ENCODE measurements around the gene ZMYM3.

The ZMYM3 gene

DNA sequence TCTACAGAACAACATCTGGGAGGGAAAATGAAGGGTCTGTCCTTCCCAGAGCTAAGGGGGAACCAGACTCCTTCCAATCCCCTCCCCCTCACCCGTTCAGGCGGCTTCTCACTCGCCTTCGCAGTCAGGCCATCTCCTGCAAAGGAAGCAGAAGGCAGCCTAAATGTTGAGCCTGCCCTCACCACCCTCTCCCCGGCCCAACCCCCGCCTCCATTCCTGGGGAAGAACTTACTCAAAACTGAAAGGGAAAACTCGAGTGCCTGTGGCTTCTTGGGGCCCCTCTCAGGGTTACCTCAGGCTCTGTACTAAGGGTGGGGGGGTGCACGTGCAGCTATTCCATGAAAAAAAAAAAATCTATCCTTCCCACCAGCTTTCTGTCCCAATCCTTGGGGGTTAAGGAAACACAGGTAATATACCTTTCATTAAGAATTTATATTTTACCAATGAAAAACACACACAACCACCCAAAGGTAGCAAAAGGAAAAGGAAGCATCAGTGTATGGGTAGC, 2.4 kb downstream of the ZMYM3 start:
- DNase-seq (ENCODE audit: low read depth), result no peak
- no peak overlapping the region for H3K4me3 ChIP-seq (ENCODE audit: low read depth, low read length)
- TF ChIP-seq, protein P1, sequence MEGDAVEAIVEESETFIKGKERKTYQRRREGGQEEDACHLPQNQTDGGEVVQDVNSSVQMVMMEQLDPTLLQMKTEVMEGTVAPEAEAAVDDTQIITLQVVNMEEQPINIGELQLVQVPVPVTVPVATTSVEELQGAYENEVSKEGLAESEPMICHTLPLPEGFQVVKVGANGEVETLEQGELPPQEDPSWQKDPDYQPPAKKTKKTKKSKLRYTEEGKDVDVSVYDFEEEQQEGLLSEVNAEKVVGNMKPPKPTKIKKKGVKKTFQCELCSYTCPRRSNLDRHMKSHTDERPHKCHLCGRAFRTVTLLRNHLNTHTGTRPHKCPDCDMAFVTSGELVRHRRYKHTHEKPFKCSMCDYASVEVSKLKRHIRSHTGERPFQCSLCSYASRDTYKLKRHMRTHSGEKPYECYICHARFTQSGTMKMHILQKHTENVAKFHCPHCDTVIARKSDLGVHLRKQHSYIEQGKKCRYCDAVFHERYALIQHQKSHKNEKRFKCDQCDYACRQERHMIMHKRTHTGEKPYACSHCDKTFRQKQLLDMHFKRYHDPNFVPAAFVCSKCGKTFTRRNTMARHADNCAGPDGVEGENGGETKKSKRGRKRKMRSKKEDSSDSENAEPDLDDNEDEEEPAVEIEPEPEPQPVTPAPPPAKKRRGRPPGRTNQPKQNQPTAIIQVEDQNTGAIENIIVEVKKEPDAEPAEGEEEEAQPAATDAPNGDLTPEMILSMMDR (IDR thresholded peaks at IDR 0.05; ENCODE audit: control insufficient read depth, extremely low read depth, insufficient read depth), result no peak

DNA sequence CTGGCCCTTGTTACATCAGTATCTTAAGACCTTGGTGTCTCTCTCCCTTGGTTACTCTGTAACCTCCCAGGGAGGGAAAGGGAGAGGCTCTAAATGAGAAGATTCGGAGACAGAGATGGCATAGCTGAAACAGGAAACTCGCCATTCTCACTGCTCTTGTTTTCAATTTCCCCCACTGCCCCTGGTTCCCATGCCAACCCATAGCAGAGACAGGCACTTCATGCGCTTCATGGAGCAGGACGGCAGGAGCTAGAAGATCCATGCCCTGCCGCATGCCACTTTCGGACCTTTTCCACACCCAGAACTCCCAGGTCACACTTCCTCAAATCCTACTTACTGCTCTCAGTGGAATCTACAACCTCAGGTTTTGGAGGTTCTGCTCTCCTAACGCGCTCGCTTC, 3.1 kb downstream of the ZMYM3 start:
- TF ChIP-seq, protein P1 (IDR thresholded peaks at IDR 0.05; ENCODE audit: control insufficient read depth, extremely low read depth, insufficient read depth), result no peak
- H3K4me3 ChIP-seq (ENCODE audit: low read depth, low read length), result no peak overlapping the region

DNA sequence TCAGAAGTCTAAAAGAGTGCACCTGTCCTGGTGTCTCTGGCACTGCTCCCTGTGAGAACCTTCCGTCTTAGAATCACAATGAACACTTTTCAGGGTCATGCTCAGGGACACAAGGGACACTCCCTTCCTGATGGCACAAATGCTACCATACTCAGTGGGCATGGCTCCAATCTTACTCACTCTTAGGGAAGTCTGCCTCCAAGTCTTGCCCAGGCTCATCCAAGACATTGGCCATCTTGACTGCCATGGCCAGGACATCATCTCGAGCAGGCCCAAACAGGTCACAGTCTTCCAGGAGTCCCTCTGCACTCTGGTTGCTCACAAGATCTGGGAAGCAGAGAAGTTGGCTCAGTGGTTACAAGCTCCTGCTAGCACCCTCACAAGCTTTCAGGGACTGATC, 8.8 kb downstream of the ZMYM3 start:
- H3K4me3 ChIP-seq (ENCODE audit: low read depth, low read length), result no peak overlapping the region
- DNase-seq (ENCODE audit: low read depth), result no peak
- TF ChIP-seq, protein P1 (IDR thresholded peaks at IDR 0.05; ENCODE audit: control insufficient read depth, extremely low read depth, insufficient read depth), result no peak

More for the DNA sequence above, 3.1 kb downstream of the ZMYM3 start:
- DNase-seq (ENCODE audit: low read depth), result no peak

DNA sequence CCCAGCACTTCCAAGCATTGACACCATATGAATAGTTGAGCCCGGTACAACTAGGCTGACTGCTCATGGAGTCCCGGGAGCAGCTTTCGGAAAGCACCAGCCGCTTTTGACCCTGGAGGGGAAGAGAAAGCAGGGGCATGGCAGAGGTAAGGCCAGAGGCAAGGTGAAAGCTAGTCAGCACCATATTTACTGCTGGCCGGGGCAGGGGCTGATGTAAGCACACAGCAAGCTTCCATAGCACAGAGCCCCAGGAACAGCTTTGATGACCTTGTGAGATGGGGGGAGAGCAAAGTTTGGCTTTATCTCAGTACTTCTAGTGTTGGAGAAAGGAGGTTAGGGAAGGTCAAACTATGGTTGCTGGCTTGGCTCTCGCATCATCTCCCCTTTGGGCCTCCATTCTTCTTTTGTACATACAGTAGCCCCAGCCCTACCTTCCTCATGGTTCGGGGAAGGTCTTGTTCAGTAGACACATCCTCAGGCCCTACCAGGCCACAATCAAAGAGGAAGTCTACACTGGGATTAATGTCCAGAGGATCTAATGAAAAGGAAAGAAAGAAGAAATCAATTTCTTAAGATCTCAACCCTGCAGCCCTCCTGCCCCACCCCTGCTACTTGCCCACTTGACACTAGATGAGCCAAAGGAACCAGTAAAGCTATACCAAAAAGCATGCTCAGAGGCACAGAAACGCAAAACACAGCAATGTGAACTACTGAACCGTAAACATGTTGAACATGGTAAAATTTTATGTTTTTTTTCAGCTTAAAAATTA, 9.4 kb downstream of the ZMYM3 start:
- no peak overlapping the region for H3K4me3 ChIP-seq (ENCODE audit: low read depth, low read length)
- no peak for DNase-seq (ENCODE audit: low read depth)
- TF ChIP-seq, protein P1 (IDR thresholded peaks at IDR 0.05; ENCODE audit: control insufficient read depth, extremely low read depth, insufficient read depth), result no peak

DNA sequence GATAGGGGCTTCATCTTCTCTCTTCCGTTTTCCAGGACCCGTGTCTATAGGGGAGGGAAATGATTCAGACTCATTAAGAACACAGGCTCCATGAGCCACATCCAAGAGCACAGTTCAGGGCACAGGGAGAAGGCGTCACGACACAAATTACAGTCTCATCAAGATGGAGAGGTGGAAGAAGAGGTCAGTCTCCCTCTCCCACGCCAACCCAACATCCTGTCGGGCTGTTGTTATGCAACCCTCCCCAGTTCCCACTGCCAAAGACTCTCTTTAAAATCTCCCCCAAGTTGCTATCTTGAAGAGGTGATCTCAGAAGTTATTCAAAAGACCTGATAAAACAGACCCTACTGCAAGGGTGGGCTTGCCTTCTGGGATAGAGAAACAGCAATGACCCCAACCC, 12.6 kb downstream of the ZMYM3 start:
- TF ChIP-seq, protein P1 (IDR thresholded peaks at IDR 0.05; ENCODE audit: control insufficient read depth, extremely low read depth, insufficient read depth), result no peak
- DNase-seq (ENCODE audit: low read depth), result no peak
- no peak overlapping the region for H3K4me3 ChIP-seq (ENCODE audit: low read depth, low read length)

DNA sequence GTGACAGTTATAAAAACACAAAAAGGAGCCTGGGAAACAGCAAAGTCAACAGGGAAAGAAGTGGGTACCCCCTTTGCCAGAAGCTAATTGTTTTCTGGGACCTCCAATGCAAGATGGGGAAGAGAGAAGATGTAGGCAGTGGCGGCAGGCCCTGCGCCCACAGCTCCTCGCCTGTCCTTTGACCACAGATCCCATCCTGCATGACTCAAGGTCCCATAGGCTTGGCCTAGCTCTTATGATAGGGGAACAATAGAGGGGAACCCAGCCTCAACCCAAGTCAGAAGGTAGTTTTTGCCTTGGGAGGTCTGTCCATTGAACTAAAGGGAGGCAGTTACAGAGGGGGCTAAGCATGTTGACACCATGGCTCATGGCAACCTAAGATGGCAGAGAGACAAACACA, 14.2 kb downstream of the ZMYM3 start:
- TF ChIP-seq, protein P1 (IDR thresholded peaks at IDR 0.05; ENCODE audit: control insufficient read depth, extremely low read depth, insufficient read depth), result no peak
- no peak for DNase-seq (ENCODE audit: low read depth)
- no peak overlapping the region for H3K4me3 ChIP-seq (ENCODE audit: low read depth, low read length)

DNA sequence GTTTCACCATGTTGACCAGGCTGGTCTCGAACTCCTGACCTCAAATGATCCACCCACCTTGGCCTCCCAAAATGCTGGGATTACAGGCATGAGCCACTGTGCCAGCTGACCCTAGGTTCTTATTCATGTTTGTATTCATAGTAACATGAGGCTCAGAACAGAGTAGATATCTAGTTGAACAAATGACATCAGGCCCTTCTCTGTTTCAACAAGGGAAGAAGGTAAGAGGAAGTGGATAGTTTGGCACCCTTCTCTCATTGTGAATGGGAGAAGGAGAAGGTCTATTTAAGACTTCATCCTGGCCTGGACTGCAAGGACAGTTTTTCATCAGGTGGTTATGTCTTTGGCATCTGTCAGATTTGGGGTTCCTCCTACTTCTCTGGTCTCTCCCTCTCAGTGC, 17.1 kb downstream of the ZMYM3 start:
- no peak for DNase-seq (ENCODE audit: low read depth)
- H3K4me3 ChIP-seq (ENCODE audit: low read depth, low read length), result no peak overlapping the region
- TF ChIP-seq, protein P1 (IDR thresholded peaks at IDR 0.05; ENCODE audit: control insufficient read depth, extremely low read depth, insufficient read depth), result no peak

Data from LNCaP clone FGC (cell line).